Measurements from ENCODE around the gene PDGFD. TPM values are rescaled to one million over a fixed set of nuclear protein-coding genes. Genes with fewer than 3 reads are reported as not detected.

The PDGFD gene
- total RNA-seq, 4 donors from 2014 or later, result 26.0 to 72.4 (median 29.6) TPM

- H3K4me3 ChIP-seq, result no peak overlapping the region
- TF ChIP-seq EP300 (IDR thresholded peaks at IDR 0.05), result no peak
- no peak for TF ChIP-seq CTCF (IDR thresholded peaks at IDR 0.05)
- no peak for TF ChIP-seq POLR2A (IDR thresholded peaks at IDR 0.05)
- H3K36me3 ChIP-seq, result no peaks in the 10 kb centered on the region
- no peak overlapping the region for H3K27ac ChIP-seq
- WGBS, 2 donors, result 30 to 36% methylated on average over 1 of the region's 1 CpG
- no peak for DNase-seq (ENCODE audit: low spot score in 2 of 2)
- no peaks in the 10 kb centered on the region for H3K9me3 ChIP-seq
- H3K27me3 ChIP-seq, result no peaks in the 10 kb centered on the region
- H3K4me1 ChIP-seq, result peaks cover 0 to 25% (median 3%) of the 10 kb centered on the region in 4 donors
These were observed 39.0 kb downstream of the PDGFD start for GRCh38 chr11:104124979-104125378.

GRCh38 chr11:104122836-104123235 is 41.1 kb downstream of the PDGFD start:
- no peak overlapping the region for H3K4me3 ChIP-seq
- no peaks in the 10 kb centered on the region for H3K36me3 ChIP-seq
- no peaks in the 10 kb centered on the region for H3K27me3 ChIP-seq
- H3K4me1 ChIP-seq, result peaks cover 0 to 25% (median 3%) of the 10 kb centered on the region in 4 donors
- DNase-seq (ENCODE audit: low spot score in 2 of 2), result no peak
- H3K27ac ChIP-seq, result no peak overlapping the region
- TF ChIP-seq EP300 (IDR thresholded peaks at IDR 0.05), result no peak
- no peak for TF ChIP-seq CTCF (IDR thresholded peaks at IDR 0.05)
- no peak for TF ChIP-seq POLR2A (IDR thresholded peaks at IDR 0.05)
- WGBS, 2 donors, result 58% methylated on average over 2 of the region's 2 CpGs
- H3K9me3 ChIP-seq, result peaks cover 0 to under 1% (median 0%) of the 10 kb centered on the region in 4 donors

GRCh38 chr11:104122011-104122635 is 41.8 kb downstream of the PDGFD start:
- Histone ChIP-seq H3K36me3 (no peaks in the 10 kb centered on the region), H3K4me1 (peaks cover 0 to 25% (median 3%) of the 10 kb centered on the region in 4 donors), H3K4me3 (no peak overlapping the region), H3K27me3 (no peaks in the 10 kb centered on the region), H3K27ac (no peak overlapping the region), H3K9me3 (peaks cover 0 to 8% (median 3%) of the 10 kb centered on the region in 4 donors)
- no peak for DNase-seq (ENCODE audit: low spot score in 2 of 2)
- TF ChIP-seq POLR2A (IDR thresholded peaks at IDR 0.05) (no peak), EP300 (IDR thresholded peaks at IDR 0.05) (no peak), CTCF (IDR thresholded peaks at IDR 0.05) (no peak)

- Histone ChIP-seq H3K27ac (peak overlapping the region in 1 of 4 donors; percentile 33), H3K4me3 (no peak overlapping the region), H3K36me3 (no peaks in the 10 kb centered on the region), H3K9me3 (peaks cover 0 to 18% (median 4%) of the 10 kb centered on the region in 4 donors), H3K4me1 (peaks cover 0 to 25% (median 3%) of the 10 kb centered on the region in 4 donors), H3K27me3 (no peaks in the 10 kb centered on the region)
- DNase-seq (ENCODE audit: low spot score in 2 of 2), result no peak
- WGBS, 2 donors, result 68 to 74% methylated on average over 4 of the region's 4 CpGs
- TF ChIP-seq POLR2A (IDR thresholded peaks at IDR 0.05), result no peak
- no peak for TF ChIP-seq CTCF (IDR thresholded peaks at IDR 0.05)
- TF ChIP-seq EP300 (IDR thresholded peaks at IDR 0.05), result no peak
These were observed 43.3 kb downstream of the PDGFD start for GRCh38 chr11:104120493-104121137.

GRCh38 chr11:104118105-104118744 is 45.7 kb downstream of the PDGFD start:
- DNase-seq (ENCODE audit: low spot score in 2 of 2), result no peak
- TF ChIP-seq POLR2A (IDR thresholded peaks at IDR 0.05) (no peak), CTCF (IDR thresholded peaks at IDR 0.05) (no peak), EP300 (IDR thresholded peaks at IDR 0.05) (no peak)
- no peaks in the 10 kb centered on the region for H3K27me3 ChIP-seq
- H3K4me1 ChIP-seq, result peaks cover 0 to 16% (median 0%) of the 10 kb centered on the region in 4 donors
- H3K27ac ChIP-seq, result no peak overlapping the region
- no peak overlapping the region for H3K4me3 ChIP-seq
- H3K36me3 ChIP-seq, result no peaks in the 10 kb centered on the region
- 96 to 97% methylated on average over 1 of the region's 1 CpG for WGBS, 2 donors
- H3K9me3 ChIP-seq, result peaks cover 0 to 18% (median 4%) of the 10 kb centered on the region in 4 donors

Data from tibial nerve (tissue), 4 donors.